H1 (cell line): Measurements from ENCODE around the gene PRODH. TPM values are rescaled to one million over a fixed set of nuclear protein-coding genes. Genes with fewer than 3 reads are reported as not detected.
"Not testable (repeated sequence)": the region's sequence is repeated elsewhere in the genome, so short reads cannot be mapped to it uniquely, and the experiment has no call there.

Experiments
- CTCF ChIA-PET: fragments of 300-600 bp; sonication (Branson Sonifier 250); formaldehyde crosslinking; loops from one replicate; lab custom pipeline; 2021; ENCODE audit not compliant: partially characterized antibody; lab: Charles Lee
- POLR2A ChIA-PET: fragments of 300-600 bp; sonication (Branson Sonifier 250); formaldehyde crosslinking; loops from one replicate; lab custom pipeline; 2021; ENCODE audit warnings: inconsistent platforms; ENCODE audit not compliant: partially characterized antibody; lab: Charles Lee
- DNase-seq, 2 experiments: peaks; one replicate each; pipeline versions ENCODE4 v3.0.0 to v3.0.0-alpha.2; 2010 to 2022; ENCODE audit warnings: low spot score in 2 of 2, low read depth in 1 of 2, mixed read lengths in 1 of 2
- FAIRE-seq: peaks from 2 replicates; lab custom pipeline; 2011; peaks lifted over from hg19 to GRCh38; lab: Jason Lieb, UNC
- H2AFZ ChIP-seq: 2 replicates; pipeline ENCODE4 v1.8.1; 2012; ENCODE audit warnings: low read length, inconsistent platforms
- H2AK5ac ChIP-seq: 2 replicates; pipeline ENCODE4 v1.6.1; 2013; ENCODE audit warnings: low read depth, low read length
- H2BK120ac ChIP-seq: replicated peaks from 2 replicates; pipeline ENCODE3; 2013; ENCODE audit warnings: low read depth, low read length, inconsistent platforms
- H2BK12ac ChIP-seq: 2 replicates; pipeline ENCODE4 v1.6.1; 2013; ENCODE audit warnings: low read depth, low read length
- H2BK15ac ChIP-seq: 2 replicates; pipeline ENCODE4 v1.6.1; 2013; ENCODE audit warnings: low read length
- H2BK20ac ChIP-seq: 2 replicates; pipeline ENCODE4 v1.6.1; 2013; ENCODE audit warnings: low read length
- H2BK5ac ChIP-seq: 2 replicates; pipeline ENCODE4 v1.6.1; 2013; ENCODE audit warnings: low read depth, low read length
- H3K14ac ChIP-seq: 2 replicates; pipeline ENCODE4 v1.6.1; 2013; ENCODE audit warnings: inconsistent platforms; ENCODE audit not compliant: insufficient read length
- H3K18ac ChIP-seq: 2 replicates; pipeline ENCODE4 v1.6.1; 2013; ENCODE audit warnings: low read length; ENCODE audit errors: extremely low read depth
- H3K23ac ChIP-seq: 2 replicates; pipeline ENCODE4 v1.6.1; 2013; ENCODE audit warnings: inconsistent platforms; ENCODE audit not compliant: insufficient read length
- H3K23me2 ChIP-seq: 2 replicates; pipeline ENCODE4 v1.6.1; 2013; ENCODE audit warnings: low read depth, low read length
- H3K27ac ChIP-seq: 2 replicates; pipeline ENCODE4 v1.6.1; 2011; ENCODE audit warnings: low read depth, low read length, inconsistent platforms
- H3K27me3 ChIP-seq, 4 experiments: replicated peaks in 1 of 4; 1 replicate in 1 of 4; 2 replicates in 3 of 4; pipeline versions ENCODE4 v1.6.1 to v1.8.1; 2011 to 2013; ENCODE audit warnings: low read length in 3 of 4, mild to moderate bottlenecking in 3 of 4, inconsistent platforms in 2 of 4, mixed read lengths in 2 of 4, moderate library complexity in 1 of 4; ENCODE audit not compliant: control insufficient read depth in 3 of 4, insufficient read depth in 3 of 4; ENCODE audit errors: extremely low read depth in 1 of 4
- H3K36me3 ChIP-seq, 4 experiments: 2 replicates each; pipeline versions ENCODE4 v1.6.1 to v1.8.1; 2011 to 2013; ENCODE audit warnings: mild to moderate bottlenecking in 4 of 4, low read length in 3 of 4, moderate library complexity in 2 of 4, control low read depth in 1 of 4, inconsistent platforms in 1 of 4; ENCODE audit not compliant: insufficient read depth in 4 of 4, control insufficient read depth in 2 of 4
- H3K4ac ChIP-seq: replicated peaks from 2 replicates; pipeline ENCODE3; 2013; ENCODE audit warnings: low read length, low read depth, mixed read lengths, inconsistent platforms; ENCODE audit not compliant: insufficient read length
- H3K4me1 ChIP-seq, 4 experiments: replicated peaks in 1 of 4; 1 replicate in 1 of 4; 2 replicates in 3 of 4; pipeline versions ENCODE4 v1.6.1 to v1.8.1; 2011 to 2013; ENCODE audit warnings: low read length in 3 of 4, inconsistent platforms in 2 of 4, mixed read lengths in 1 of 4; ENCODE audit not compliant: insufficient read depth in 4 of 4, control insufficient read depth in 3 of 4
- H3K4me2 ChIP-seq, 2 experiments: 2 replicates each; pipeline versions ENCODE4 v1.6.1 to v1.8.1; 2011 to 2013; ENCODE audit warnings: low read depth in 2 of 2, low read length in 2 of 2, control low read depth in 1 of 2, inconsistent platforms in 1 of 2, mild to moderate bottlenecking in 1 of 2; ENCODE audit not compliant: insufficient read depth in 1 of 2
- H3K4me3 ChIP-seq, 4 experiments: fragments of 200-600, 300-600 bp in 1 of 4; sonication (generic), shearing (Covaris generic), sonication (Bioruptor Twin) in 1 of 4; 2 replicates each; pipeline versions ENCODE4 v1.5.1 to v1.8.1; 2011 to 2016; ENCODE audit warnings: low read length in 4 of 4, low read depth in 3 of 4, control low read depth in 2 of 4, inconsistent platforms in 2 of 4, mild to moderate bottlenecking in 2 of 4, mixed read lengths in 1 of 4, moderate library complexity in 1 of 4; ENCODE audit not compliant: insufficient read depth in 2 of 4; ENCODE audit errors: extremely low read depth in 1 of 4
- H3K56ac ChIP-seq: replicated peaks from 2 replicates; pipeline ENCODE3; 2013; ENCODE audit warnings: low read depth, mild to moderate bottlenecking, mixed read lengths, low read length, inconsistent platforms; ENCODE audit not compliant: insufficient read length
- H3K79me1 ChIP-seq: 2 replicates; pipeline ENCODE4 v1.6.1; 2013; ENCODE audit warnings: low read depth, low read length, control low read depth
- H3K79me2 ChIP-seq, 2 experiments: 2 replicates each; pipeline versions ENCODE4 v1.6.1 to v1.8.1; 2012 to 2013; ENCODE audit warnings: low read length in 2 of 2, mild to moderate bottlenecking in 2 of 2, inconsistent platforms in 1 of 2; ENCODE audit not compliant: insufficient read depth in 2 of 2, control insufficient read depth in 1 of 2
- H3K9ac ChIP-seq, 4 experiments: replicated peaks in 1 of 4; 1 replicate in 1 of 4; 2 replicates in 3 of 4; pipeline versions ENCODE4 v1.6.1 to v1.8.1; 2011 to 2013; ENCODE audit warnings: low read depth in 3 of 4, low read length in 3 of 4, control low read depth in 2 of 4, mild to moderate bottlenecking in 2 of 4, moderate library complexity in 2 of 4, inconsistent platforms in 1 of 4; ENCODE audit errors: extremely low read depth in 1 of 4
- H3K9me3 ChIP-seq, 2 experiments: 2 replicates each; pipeline versions ENCODE4 v1.6.1 to v1.8.1; 2012 to 2013; ENCODE audit warnings: mild to moderate bottlenecking in 2 of 2, moderate library complexity in 2 of 2, control low read depth in 1 of 2, inconsistent platforms in 1 of 2, low read depth in 1 of 2, low read length in 1 of 2, mixed read lengths in 1 of 2; ENCODE audit not compliant: insufficient read depth in 2 of 2
- H4K20me1 ChIP-seq, 2 experiments: replicated peaks in 1 of 2; 2 replicates each; pipeline versions ENCODE3 to v1.8.1; 2011 to 2013; ENCODE audit warnings: inconsistent platforms in 2 of 2, low read length in 2 of 2, mild to moderate bottlenecking in 1 of 2; ENCODE audit not compliant: insufficient read depth in 2 of 2, control insufficient read depth in 1 of 2
- H4K5ac ChIP-seq: 2 replicates; pipeline ENCODE4 v1.6.1; 2013; ENCODE audit warnings: low read length, low read depth, mixed read lengths, inconsistent platforms; ENCODE audit not compliant: insufficient read length
- H4K8ac ChIP-seq: 2 replicates; pipeline ENCODE4 v1.8.0; 2013; ENCODE audit warnings: mild to moderate bottlenecking, moderate library complexity, low read length, inconsistent platforms; ENCODE audit not compliant: insufficient read depth; ENCODE audit errors: extremely low read depth
- H4K91ac ChIP-seq: replicated peaks from 2 replicates; pipeline ENCODE3; 2013; ENCODE audit warnings: low read length, mixed read lengths, inconsistent platforms; ENCODE audit not compliant: insufficient read length
- WGBS, 2 experiments: shearing (Covaris generic) in 1 of 2; methylation state at CpG; one replicate each; pipeline versions ENCODE4 v1.1.6 to v1.1.7; 2013 to 2015; ENCODE audit warnings: low lambda C conversion rate in 2 of 2, mixed read lengths in 2 of 2, inconsistent platforms in 1 of 2, low coverage in 1 of 2, missing lambda C conversion rate in 1 of 2; ENCODE audit not compliant: insufficient replicate concordance in 2 of 2, insufficient coverage in 1 of 2, insufficient read length in 1 of 2; ENCODE audit errors: extremely low coverage in 1 of 2, missing lambda C conversion rate in 1 of 2; 5-methylcytosine and 5-hydroxymethylcytosine counted together
- polyA plus RNA-seq, 7 experiments: library from polyadenylated mRNA; depleted of rRNA in 3 of 7; stranded (reverse) in 5 of 7; unstranded in 2 of 7; fragments of >200 nt in 5 of 7; fragments of 200-250 nt in 2 of 7; gene quantifications; 1 replicate in 5 of 7; 2 replicates in 1 of 7; 4 replicates in 1 of 7; pipeline versions ENCODE4 v1.2.1 to v1.2.3, GENCODE V29; 2011 to 2013; ENCODE audit warnings: missing spikeins in 2 of 7, mixed read lengths in 2 of 7
- total RNA-seq: library from RNA; stranded (reverse); fragmentation: NEBNext Ultra II Directional; extraction: Animal tissue kit (Norgen Biotek cat#: 25700); gene quantifications from 2 replicates; pipeline ENCODE4 v1.2.1, GENCODE V29; 2021

The PRODH gene
- total and polyA plus RNA-seq, 2 of the 8 experiments (the other 6 are each of a cell fraction or from before 2014, with no cell fraction given) = 27.6 to 45.6 TPM

GRCh38 chr22:18961632-18962307 is 25.7 kb upstream of the PRODH start:
- H3K36me3 ChIP-seq, H4K5ac ChIP-seq, H2BK15ac ChIP-seq, H3K4me2 ChIP-seq, DNase-seq, H3K79me1 ChIP-seq, H2BK120ac ChIP-seq, H4K8ac ChIP-seq, H3K4me3 ChIP-seq, H3K27me3 ChIP-seq, H3K4me1 ChIP-seq, H2AK5ac ChIP-seq, H3K27ac ChIP-seq, H3K79me2 ChIP-seq, H2BK20ac ChIP-seq, H2AFZ ChIP-seq, H3K4ac ChIP-seq, H4K20me1 ChIP-seq, H3K56ac ChIP-seq, FAIRE-seq, H3K14ac ChIP-seq, H4K91ac ChIP-seq, H3K18ac ChIP-seq, POLR2A ChIA-PET, H3K23me2 ChIP-seq, H3K23ac ChIP-seq, H2BK12ac ChIP-seq, H2BK5ac ChIP-seq, H3K9me3 ChIP-seq, H3K9ac ChIP-seq: not testable (repeated sequence)
- WGBS, 2 experiments = 91% methylated on average over 7 of the region's 8 CpGs; no CpG with 5 or more reads in 1 of the 2 experiments
- CTCF ChIA-PET = interaction anchor here (0.6 kb wide), 3 partner anchors 35 to 245 kb away, joined by 3 read pairs; no protein-coding TSS in a partner anchor

- POLR2A ChIA-PET, H3K79me2 ChIP-seq, H2BK20ac ChIP-seq, H4K20me1 ChIP-seq, H3K4me1 ChIP-seq, H3K36me3 ChIP-seq, H4K91ac ChIP-seq, H4K5ac ChIP-seq, H3K79me1 ChIP-seq, H3K23ac ChIP-seq, H3K56ac ChIP-seq, FAIRE-seq, H2BK120ac ChIP-seq, H2BK12ac ChIP-seq, H3K9ac ChIP-seq, H3K23me2 ChIP-seq, H2AFZ ChIP-seq, H2AK5ac ChIP-seq, H3K14ac ChIP-seq, H3K27me3 ChIP-seq, DNase-seq, CTCF ChIA-PET, H2BK15ac ChIP-seq, H3K27ac ChIP-seq, H3K18ac ChIP-seq, H3K4me3 ChIP-seq, H3K4me2 ChIP-seq, H4K8ac ChIP-seq, H2BK5ac ChIP-seq, H3K4ac ChIP-seq, H3K9me3 ChIP-seq: not testable (repeated sequence)
- WGBS, 2 experiments = 79% methylated on average over 5 of the region's 7 CpGs; no CpG with 5 or more reads in 1 of the 2 experiments
Observed at GRCh38 chr22:18961201-18961600, 25.1 kb upstream of the PRODH start.
